T-helper 1 cell treated with Interleukin-12 subunit alpha and Interleukin-12 subunit beta and Interleukin-4 antibody, amounts not matched to agents 30 ng/mL and 1 ng/mL, for 36 hours (primary cell): ENCODE measurements around the gene MICAL2. TPM values are rescaled to one million over a fixed set of nuclear protein-coding genes. Genes with fewer than 3 reads are reported as not detected.

Experiments used
- intact Hi-C: fragments of 100-400 bp; cut with micrococcal nuclease; formaldehyde crosslinking; loops from one replicate; pipeline ENCODE4 v1.15.1; 2024
- total RNA-seq: library from RNA; stranded (reverse); gene quantifications from 2 replicates; pipeline ENCODE4 v1.2.3, GENCODE V29; 2022

The MICAL2 gene
- total RNA-seq, 1 donor from 2014 or later: 149 TPM

- intact Hi-C loops: no loop called here
These were observed 182.4 kb downstream of the MICAL2 start for GRCh38 chr11:12292766-12293165.

GRCh38 chr11:12293486-12293885 lies 183.1 kb downstream of the MICAL2 start:
- intact Hi-C loops: no loop called here

GRCh38 chr11:12294613-12295012 lies 184.2 kb downstream of the MICAL2 start:
- intact Hi-C loops: no loop called here

GRCh38 chr11:12295943-12296342 lies 185.6 kb downstream of the MICAL2 start:
- intact Hi-C loops: no loop called here

GRCh38 chr11:12298610-12299009 lies 188.2 kb downstream of the MICAL2 start:
- intact Hi-C loops: no loop called here

GRCh38 chr11:12301379-12301778 lies 191.0 kb downstream of the MICAL2 start:
- intact Hi-C loops: no loop called here

GRCh38 chr11:12303421-12304149 lies 193.2 kb downstream of the MICAL2 start:
- intact Hi-C loops: no loop called here

GRCh38 chr11:12306830-12307229 lies 196.4 kb downstream of the MICAL2 start:
- intact Hi-C loops: no loop called here

- intact Hi-C loops: no loop called here
These were observed 201.7 kb downstream of the MICAL2 start for GRCh38 chr11:12312132-12312531.

Other genes with a start within 250 kb of the MICAL2 start
- not detected in 2 replicates for gene DKK3, start 102.0 kb upstream of the MICAL2 start, total RNA-seq